GM19025 (cell line): Measurements from ENCODE around the gene ARHGAP35.
"Not testable (repeated sequence)": the region's sequence is repeated elsewhere in the genome, so short reads cannot be mapped to it uniquely, and the experiment has no call there.

Source experiments
- ATAC-seq: cut with Tn5 transposase; IDR thresholded peaks from one replicate; pipeline ENCODE4 v1.9.1; 2021; ENCODE audit warnings: mild to moderate bottlenecking, low read depth, moderate library complexity; ENCODE audit not compliant: unreplicated experiment

ARHGAP35 gene

GRCh38 chr19:46842791-46843190, 18.0 kb upstream of the ARHGAP35 start:
- no peak for ATAC-seq

GRCh38 chr19:46844067-46844489, 16.7 kb upstream of the ARHGAP35 start:
- no peak for ATAC-seq

GRCh38 chr19:46845959-46846459, 14.8 kb upstream of the ARHGAP35 start:
- ATAC-seq = no peak

GRCh38 chr19:46847528-46847927, 13.3 kb upstream of the ARHGAP35 start:
- ATAC-seq = no peak

- ATAC-seq = no peak
Observed at GRCh38 chr19:46848389-46848788, 12.4 kb upstream of the ARHGAP35 start.

- ATAC-seq = no peak
Observed at GRCh38 chr19:46849610-46850009, 11.2 kb upstream of the ARHGAP35 start.

- peak; percentile 97 for ATAC-seq
Observed at GRCh38 chr19:46850228-46851203, 10.3 kb upstream of the ARHGAP35 start, which contains the start of gene AP2S1. Gene AP2S1, minus strand, starts transcription at chr19:46850846. Its CDS starts 80 bp downstream, at chr19:46850766.

GRCh38 chr19:46852830-46853229, 8.0 kb upstream of the ARHGAP35 start:
- ATAC-seq = no peak

GRCh38 chr19:46854698-46855097, 6.1 kb upstream of the ARHGAP35 start:
- ATAC-seq = not testable (repeated sequence)

- ATAC-seq = no peak
Observed at GRCh38 chr19:46856062-46857022, 4.5 kb upstream of the ARHGAP35 start.

GRCh38 chr19:46859637-46860124, 1.1 kb upstream of the ARHGAP35 start:
- ATAC-seq = no peak

- peak; percentile 66 for ATAC-seq
Observed at GRCh38 chr19:46860125-46860845, 512 bp upstream of the ARHGAP35 start.

GRCh38 chr19:46861691-46862502, 1.1 kb downstream of the ARHGAP35 start:
- ATAC-seq = no peak

GRCh38 chr19:46862503-46862834, 1.7 kb downstream of the ARHGAP35 start:
- no peak for ATAC-seq

GRCh38 chr19:46862974-46863632, 2.3 kb downstream of the ARHGAP35 start:
- no peak for ATAC-seq

GRCh38 chr19:46863818-46864629, 3.2 kb downstream of the ARHGAP35 start:
- ATAC-seq = no peak

GRCh38 chr19:46866407-46867136, 5.8 kb downstream of the ARHGAP35 start:
- ATAC-seq = no peak
